ES-I3 (cell line): Measurements from ENCODE around the gene COA5.

ENCODE experiments used
- H3K36me3 ChIP-seq: 2 replicates; pipeline ENCODE4 v1.6.1; 2013; ENCODE audit warnings: mild to moderate bottlenecking, low read length, control low read depth, moderate library complexity; ENCODE audit not compliant: insufficient read depth
- H3K4me1 ChIP-seq: 2 replicates; pipeline ENCODE4 v1.6.1; 2013; ENCODE audit warnings: mild to moderate bottlenecking, control low read depth, low read length; ENCODE audit not compliant: insufficient read depth
- H3K9ac ChIP-seq: 2 replicates; pipeline ENCODE4 v1.6.1; 2013; ENCODE audit warnings: low read depth, mild to moderate bottlenecking, low read length, moderate library complexity
- H3K9me3 ChIP-seq: 2 replicates; pipeline ENCODE4 v1.6.1; 2013; ENCODE audit warnings: mild to moderate bottlenecking, low read length, moderate library complexity; ENCODE audit not compliant: control insufficient read depth, insufficient read depth

COA5 gene

DNA sequence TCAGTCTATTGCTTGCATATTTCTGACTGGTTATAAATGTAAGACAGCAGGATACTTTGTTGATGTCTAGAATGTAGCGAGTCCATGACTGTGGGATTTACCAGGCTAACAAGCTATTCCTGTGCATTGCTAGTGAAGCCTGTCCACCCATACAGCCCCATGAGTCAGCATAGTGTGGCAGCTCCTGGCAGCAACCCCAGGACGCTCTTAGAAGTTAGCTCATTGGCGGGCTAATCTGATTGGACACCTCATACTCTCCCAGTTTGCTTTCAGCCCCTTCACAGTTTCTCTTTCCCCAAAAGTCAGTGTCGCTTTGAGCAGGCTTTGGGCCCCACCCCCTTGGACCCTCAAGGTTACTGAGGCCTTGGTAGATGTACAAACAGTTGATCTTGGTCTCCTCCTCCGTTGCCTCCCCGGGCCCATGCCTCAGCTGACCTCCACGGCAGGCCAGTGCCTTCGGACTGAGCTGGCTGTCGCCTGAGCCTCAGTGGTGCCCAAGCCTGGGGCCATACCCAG, 48.0 kb downstream of the COA5 start:
- H3K9ac ChIP-seq = no peak overlapping the region
- no peaks in the 10 kb centered on the region for H3K4me1 ChIP-seq
- H3K9me3 ChIP-seq = no peaks in the 10 kb centered on the region
- H3K36me3 ChIP-seq = 0 out of 2 replicates have a peak, but pooled peaks cover 3% of the 10 kb centered on the region

DNA sequence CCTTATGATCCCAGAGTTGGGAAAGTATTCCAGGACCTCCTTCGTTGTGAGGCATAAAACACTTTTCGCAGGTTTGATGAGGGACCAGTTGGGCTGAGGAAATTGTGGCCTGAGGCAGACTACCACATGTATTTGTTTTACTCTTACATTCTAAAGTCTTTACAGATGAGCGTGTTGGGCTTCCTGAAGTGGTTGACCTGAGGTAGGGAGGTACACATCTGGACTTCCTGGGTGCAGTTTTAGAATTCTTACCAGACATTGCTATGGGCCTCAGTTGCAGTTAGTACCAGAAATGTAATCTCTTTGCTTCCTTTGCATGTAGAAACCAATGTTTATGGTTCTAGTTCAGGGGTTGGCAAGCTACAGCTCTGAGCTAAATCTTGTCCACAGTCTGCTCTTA, 48.7 kb downstream of the COA5 start:
- Histone ChIP-seq H3K9me3 (no peaks in the 10 kb centered on the region), H3K36me3 (no peaks in the 10 kb centered on the region), H3K4me1 (no peaks in the 10 kb centered on the region), H3K9ac (no peak overlapping the region)

GRCh38 chr2:98558852-98559530, 49.3 kb downstream of the COA5 start:
- Histone ChIP-seq H3K4me1 (no peaks in the 10 kb centered on the region), H3K9ac (no peak overlapping the region), H3K9me3 (no peaks in the 10 kb centered on the region), H3K36me3 (no peaks in the 10 kb centered on the region)

- H3K36me3 ChIP-seq = no peaks in the 10 kb centered on the region
- H3K9me3 ChIP-seq = no peaks in the 10 kb centered on the region
- H3K9ac ChIP-seq = no peak overlapping the region
- no peaks in the 10 kb centered on the region for H3K4me1 ChIP-seq
Observed at GRCh38 chr2:98556344-98557033, 51.8 kb downstream of the COA5 start.

DNA sequence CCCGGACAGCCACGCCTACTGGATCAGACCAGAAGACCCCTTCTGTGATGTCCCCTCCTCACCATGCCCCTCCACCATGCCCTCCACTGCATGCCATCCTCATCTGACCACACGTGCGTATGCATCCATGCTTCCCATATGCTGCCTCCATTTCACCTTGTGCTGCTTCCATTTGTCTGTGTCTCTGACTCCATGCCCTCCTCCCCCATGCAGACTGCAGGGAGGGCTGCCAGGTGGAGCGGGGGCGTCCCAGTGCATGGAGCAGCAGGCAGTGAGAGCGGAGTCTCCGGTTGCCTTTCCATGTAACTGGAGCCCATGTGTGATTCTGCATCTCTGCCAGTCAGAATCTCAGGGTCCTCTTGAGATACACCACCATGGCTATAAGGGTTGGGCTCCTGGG, 52.6 kb downstream of the COA5 start:
- H3K4me1 ChIP-seq = no peaks in the 10 kb centered on the region
- H3K9ac ChIP-seq = no peak overlapping the region
- no peaks in the 10 kb centered on the region for H3K9me3 ChIP-seq
- H3K36me3 ChIP-seq = no peaks in the 10 kb centered on the region

DNA sequence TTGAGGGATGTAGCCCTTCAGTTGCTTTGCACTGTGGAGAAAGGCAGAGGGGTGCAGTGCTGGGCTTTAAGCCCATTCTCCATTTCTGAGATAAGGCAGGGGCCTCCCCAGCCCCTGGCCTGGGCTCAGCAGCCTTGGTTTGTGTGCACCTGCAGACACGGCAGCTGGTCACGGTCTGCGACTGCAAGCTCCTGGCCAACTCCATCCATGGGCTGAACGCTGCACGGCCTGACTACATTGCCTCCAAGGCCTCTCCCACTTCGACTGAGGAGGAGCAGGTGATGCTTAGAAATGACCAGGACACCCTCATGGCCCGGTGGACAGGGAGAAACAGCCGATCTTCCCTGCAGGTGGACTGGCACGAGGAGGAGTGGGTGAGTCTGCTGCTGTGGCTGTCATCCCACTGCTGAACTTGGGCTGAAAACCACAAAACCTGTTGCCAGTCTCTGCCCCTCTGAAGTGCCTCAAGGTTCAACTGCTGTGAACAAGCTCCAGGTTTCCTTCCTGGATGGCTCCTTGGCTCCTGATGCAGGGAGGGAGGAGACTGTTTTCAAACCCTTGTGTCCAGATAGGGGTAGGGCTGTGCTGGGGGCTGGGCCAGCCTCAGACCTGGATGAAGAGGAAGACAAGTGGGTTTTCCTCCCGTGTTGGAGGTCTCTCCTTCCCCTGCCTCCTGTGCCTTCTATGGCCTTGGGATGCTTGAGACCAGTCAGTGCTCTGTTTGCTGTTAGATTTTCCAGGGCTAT, 54.0 kb downstream of the COA5 start:
- H3K36me3 ChIP-seq = no peaks in the 10 kb centered on the region
- no peaks in the 10 kb centered on the region for H3K4me1 ChIP-seq
- no peak overlapping the region for H3K9ac ChIP-seq
- no peaks in the 10 kb centered on the region for H3K9me3 ChIP-seq

DNA sequence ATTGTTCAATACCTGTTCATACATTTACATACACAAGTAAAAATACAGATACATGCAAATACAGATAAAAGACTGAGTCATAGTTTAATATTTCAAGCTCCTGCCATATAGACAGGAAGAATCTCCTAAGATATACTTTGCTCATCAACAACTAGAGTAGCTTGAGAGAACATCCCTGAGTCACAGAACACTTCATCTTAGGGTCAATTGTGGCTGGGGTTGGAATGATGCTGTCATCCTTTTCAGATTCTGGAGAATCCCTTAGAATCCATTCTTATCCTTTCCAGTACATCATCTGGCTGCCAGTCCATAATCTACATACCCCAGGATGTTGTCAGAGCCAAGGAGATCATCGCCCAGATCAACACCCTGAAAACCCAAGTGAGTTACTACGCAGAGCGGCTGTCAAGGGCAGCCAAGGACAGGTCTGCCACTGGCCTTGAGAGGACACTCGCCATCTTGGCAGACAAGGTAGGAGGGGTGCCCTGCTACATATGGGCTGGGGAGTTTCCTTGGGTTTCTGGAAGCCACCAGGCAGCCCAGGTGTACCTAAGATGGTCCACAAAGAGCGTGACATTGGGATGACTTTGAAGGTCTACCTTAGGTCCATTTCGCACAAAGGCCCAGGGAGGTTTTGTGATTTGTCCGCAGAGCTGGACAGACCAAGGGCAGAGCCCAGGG, 55.7 kb downstream of the COA5 start:
- H3K4me1 ChIP-seq = no peaks in the 10 kb centered on the region
- H3K9ac ChIP-seq = no peak overlapping the region
- H3K36me3 ChIP-seq = no peaks in the 10 kb centered on the region; the same call in 1 of the 2 replicates
- no peaks in the 10 kb centered on the region for H3K9me3 ChIP-seq

- Histone ChIP-seq H3K4me1 (no peaks in the 10 kb centered on the region), H3K36me3 (peaks cover 2% of the 10 kb centered on the region; the same call in 1 of the 2 replicates), H3K9ac (no peak overlapping the region), H3K9me3 (no peaks in the 10 kb centered on the region)
Observed at GRCh38 chr2:98551316-98551715, 57.0 kb downstream of the COA5 start.

DNA sequence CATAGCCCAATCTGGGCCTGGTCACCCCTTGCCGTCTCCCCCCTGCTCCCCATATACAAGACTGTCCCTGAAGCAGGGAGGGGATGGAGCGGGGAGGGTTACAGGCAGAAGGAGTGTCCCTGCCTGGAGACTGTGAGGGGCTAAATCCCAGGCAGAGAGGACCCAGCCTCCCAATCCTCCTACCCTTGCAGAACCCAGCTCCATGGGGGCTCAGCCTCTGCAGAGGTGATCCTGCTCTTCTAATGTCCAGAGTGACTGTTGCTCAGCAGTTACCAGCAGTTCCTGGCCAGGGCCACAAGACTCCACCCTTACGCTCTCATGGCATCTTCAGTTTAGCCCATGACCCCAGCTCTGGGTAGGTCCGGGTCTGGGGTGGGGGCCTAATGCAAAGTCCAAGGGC, 58.1 kb downstream of the COA5 start:
- peaks cover 2% of the 10 kb centered on the region; the same call in 1 of the 2 replicates for H3K36me3 ChIP-seq
- H3K9me3 ChIP-seq = no peaks in the 10 kb centered on the region
- no peak overlapping the region for H3K9ac ChIP-seq
- no peaks in the 10 kb centered on the region for H3K4me1 ChIP-seq
